ENCODE measurements around the gene NOTCH4.
"Not testable (repeated sequence)": the region's sequence is repeated elsewhere in the genome, so short reads cannot be mapped to it uniquely, and the experiment has no call there.

The NOTCH4 gene

DNA sequence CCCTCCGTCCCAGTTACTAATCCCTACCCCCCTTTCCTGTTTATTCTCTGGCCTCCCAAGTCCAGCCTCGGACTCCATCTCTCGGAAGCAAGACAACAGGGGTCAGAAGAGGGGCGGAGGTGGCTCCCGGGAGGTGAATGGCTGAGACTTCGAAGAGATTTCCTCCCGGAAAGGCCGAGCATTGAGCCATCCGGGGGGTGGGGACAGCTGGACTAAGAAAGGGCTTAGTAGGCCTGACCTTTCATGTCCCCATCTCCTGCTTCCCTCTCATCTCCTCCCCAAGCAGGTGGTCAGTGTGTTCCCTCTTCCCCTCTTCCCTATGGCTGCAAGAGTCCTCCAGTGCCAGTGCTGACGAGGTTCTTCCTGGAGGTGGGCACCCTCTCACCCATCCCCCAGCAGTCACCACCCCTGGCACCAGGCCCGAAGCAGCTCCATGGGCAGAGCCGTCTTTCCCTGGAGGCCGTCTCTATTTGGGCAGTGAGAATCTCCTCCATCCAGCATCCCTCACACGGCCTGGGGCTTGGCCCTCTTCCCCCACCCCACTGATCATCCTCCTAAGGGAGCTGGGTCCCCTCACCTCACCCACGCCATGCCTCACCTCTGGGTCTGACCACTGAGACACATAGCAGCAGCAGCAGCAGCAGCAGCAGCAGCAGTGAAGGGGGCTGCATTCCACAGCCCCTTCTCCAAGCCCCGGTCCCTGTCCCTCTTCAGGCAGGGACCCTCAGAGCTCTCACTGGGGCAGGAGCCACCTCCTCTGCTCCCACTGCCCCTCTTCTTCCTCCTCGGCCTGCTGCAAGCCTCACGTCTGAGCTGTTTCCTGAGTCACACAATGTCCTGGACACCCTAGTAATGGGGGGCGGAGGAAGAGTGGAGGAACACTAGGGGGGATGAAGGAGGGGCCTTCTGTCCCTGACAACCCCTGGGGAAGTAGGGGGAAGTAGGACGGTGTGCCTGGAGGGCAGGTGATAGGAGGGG, at the start of gene NOTCH4:
Gene NOTCH4, minus strand, starts transcription at position 810 of the 978 bp plus-strand sequence. Its CDS starts 139 bp downstream, at position 671.
- no peak for DNase-seq (ENCODE audit: extremely low read depth in 1 of 2, low read depth in 1 of 2)

- DNase-seq (ENCODE audit: extremely low read depth in 1 of 2, low read depth in 1 of 2), result no peak
Measured at GRCh38 chr6:32271429-32271828, 47.6 kb upstream of the NOTCH4 start.

DNA sequence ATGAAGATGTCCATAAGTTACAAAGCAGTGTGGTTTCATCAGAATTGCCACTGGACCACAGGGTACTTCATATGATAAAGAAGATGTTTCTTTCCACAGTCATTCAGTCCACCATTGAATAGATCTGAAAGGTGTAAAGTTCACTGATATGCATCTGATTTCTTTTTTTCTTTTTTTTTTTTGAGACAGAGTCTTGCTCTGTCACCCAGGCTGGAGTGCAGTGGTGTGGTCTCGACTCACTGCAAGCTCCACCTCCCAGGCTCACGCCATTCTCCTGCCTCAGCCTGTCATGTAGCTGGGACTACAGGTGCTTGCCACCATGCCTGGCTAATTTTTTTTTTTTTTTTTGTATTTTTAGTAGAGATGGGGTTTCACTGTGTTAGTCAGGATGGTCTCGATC, 44.6 kb upstream of the NOTCH4 start:
- DNase-seq (ENCODE audit: extremely low read depth in 1 of 2, low read depth in 1 of 2), result not testable (repeated sequence)

- no peak for DNase-seq (ENCODE audit: extremely low read depth in 1 of 2, low read depth in 1 of 2)
Measured at GRCh38 chr6:32267035-32267434, 43.2 kb upstream of the NOTCH4 start.

DNA sequence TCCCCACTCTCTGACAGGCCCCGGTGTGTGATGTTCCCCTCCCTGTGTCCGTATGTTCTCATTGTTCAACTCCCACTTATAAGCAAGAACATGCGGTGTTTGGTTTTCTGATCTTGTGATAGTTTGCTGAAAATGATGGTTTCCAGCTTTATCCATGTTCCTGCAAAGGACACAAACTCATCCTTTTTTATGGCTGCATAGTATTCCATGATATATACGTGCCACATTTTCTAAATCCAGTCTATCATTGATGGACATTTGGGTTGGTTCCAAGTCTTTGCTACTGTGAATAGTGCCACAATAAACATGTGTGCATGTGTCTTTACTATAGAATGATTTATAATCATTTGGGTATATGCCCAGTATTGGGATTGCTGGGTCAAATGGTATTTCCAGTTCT, 33.4 kb upstream of the NOTCH4 start:
- not testable (repeated sequence) for DNase-seq (ENCODE audit: extremely low read depth in 1 of 2, low read depth in 1 of 2)

GRCh38 chr6:32255199-32256153, 31.6 kb upstream of the NOTCH4 start:
- DNase-seq (ENCODE audit: extremely low read depth in 1 of 2, low read depth in 1 of 2), result peak; percentile 45 to 51

GRCh38 chr6:32254761-32255198, 30.9 kb upstream of the NOTCH4 start:
- no peak for DNase-seq (ENCODE audit: extremely low read depth in 1 of 2, low read depth in 1 of 2)

GRCh38 chr6:32252331-32253009, 28.6 kb upstream of the NOTCH4 start:
- no peak for DNase-seq (ENCODE audit: extremely low read depth in 1 of 2, low read depth in 1 of 2)

DNA sequence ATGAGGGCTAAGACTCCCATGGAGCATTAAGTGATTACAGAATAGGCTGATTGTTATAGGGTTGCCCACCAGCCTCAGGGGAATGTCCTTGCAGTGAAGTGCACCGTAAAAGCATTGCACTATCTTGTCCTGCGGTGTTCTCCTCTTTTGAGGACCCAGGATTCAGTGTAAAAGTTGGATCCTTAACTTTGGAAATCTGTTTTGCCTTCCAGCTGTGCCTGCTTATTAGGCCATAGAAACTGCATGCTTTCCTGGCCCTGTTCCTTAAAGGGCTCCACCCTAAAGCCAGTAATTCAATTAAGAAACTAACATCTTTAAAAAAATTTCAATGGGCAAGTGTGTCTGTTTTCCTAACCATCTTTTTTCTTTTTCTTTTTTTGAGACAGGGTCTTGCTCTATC, 25.4 kb upstream of the NOTCH4 start:
- DNase-seq (ENCODE audit: extremely low read depth in 1 of 2, low read depth in 1 of 2), result no peak

GRCh38 chr6:32247401-32247800, 23.5 kb upstream of the NOTCH4 start:
- no peak for DNase-seq (ENCODE audit: extremely low read depth in 1 of 2, low read depth in 1 of 2)

DNA sequence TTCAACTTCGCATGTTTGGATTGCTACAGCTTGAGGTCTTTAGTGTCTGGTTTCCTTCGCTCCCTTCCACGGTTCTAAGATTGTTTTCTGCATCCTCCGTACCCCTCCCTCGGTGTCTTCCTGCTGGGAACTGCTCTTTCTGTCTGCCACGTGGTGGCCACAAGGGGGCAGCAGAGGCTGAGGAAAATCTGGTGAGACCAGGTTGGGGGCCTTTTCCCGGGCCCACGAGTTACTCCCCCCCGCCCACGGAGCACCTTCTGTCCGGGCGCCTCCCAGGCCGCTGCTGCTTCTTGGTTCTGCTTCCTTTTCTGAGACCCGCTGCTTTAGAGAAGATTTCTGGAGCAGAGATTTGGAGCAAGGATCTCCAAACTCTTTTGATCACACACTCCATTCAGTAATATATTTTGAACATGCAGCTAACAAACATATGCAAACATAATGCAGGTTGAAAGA, 21.1 kb upstream of the NOTCH4 start:
- DNase-seq (ENCODE audit: extremely low read depth in 1 of 2, low read depth in 1 of 2), result peak; percentile 31 to 41

- no peak for DNase-seq (ENCODE audit: extremely low read depth in 1 of 2, low read depth in 1 of 2)
Measured at GRCh38 chr6:32244270-32244669, 20.4 kb upstream of the NOTCH4 start.

DNA sequence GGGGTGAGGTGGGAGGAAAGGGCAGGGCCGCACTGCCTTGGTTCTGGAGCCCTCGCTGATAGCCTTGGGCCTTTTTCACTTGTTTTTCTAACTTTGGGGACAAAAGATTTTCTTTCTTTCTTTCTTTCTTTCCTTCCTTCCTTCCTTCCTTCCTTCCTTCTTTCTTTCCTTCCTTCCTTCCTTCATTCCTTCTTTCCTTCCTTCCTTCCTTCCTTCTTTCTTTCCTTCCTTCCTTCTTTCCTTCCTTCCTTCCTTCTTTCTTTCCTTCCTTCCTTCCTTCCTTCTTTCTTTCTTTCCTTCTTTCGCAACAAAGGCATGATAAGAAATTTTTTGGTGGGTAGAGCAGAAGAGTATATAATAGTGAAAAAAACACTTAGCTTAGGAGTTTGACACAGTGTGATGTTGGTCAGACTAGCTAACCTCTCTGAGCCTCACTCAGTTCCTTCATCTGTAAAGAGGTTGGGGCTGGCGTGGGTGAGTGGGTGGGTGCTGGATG, 18.5 kb upstream of the NOTCH4 start:
- not testable (repeated sequence) for DNase-seq (ENCODE audit: extremely low read depth in 1 of 2, low read depth in 1 of 2)

- no peak for DNase-seq (ENCODE audit: extremely low read depth in 1 of 2, low read depth in 1 of 2)
Measured at GRCh38 chr6:32240686-32241085, 16.8 kb upstream of the NOTCH4 start.

DNA sequence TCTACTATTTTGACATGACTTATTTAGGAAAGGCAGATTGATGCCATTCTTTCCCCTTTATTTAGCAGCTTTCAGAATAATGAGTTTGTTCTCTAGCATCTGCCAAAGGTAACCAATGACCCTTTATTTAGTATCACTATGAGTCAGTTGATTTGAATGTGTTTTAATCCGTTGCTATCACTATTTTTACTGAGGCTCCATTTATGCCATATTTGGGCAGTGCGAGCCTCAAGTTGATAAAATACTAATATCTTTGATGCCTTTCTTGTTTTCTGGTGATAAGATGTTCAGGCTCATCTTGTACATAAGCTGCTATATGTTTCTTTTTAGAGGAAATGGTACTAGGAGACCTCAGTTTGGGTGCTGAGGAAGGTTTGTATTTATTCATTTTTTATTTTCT, 15.6 kb upstream of the NOTCH4 start:
- DNase-seq (ENCODE audit: extremely low read depth in 1 of 2, low read depth in 1 of 2), result no peak

GRCh38 chr6:32234934-32235333, 11.1 kb upstream of the NOTCH4 start:
- no peak for DNase-seq (ENCODE audit: extremely low read depth in 1 of 2, low read depth in 1 of 2)

- DNase-seq (ENCODE audit: extremely low read depth in 1 of 2, low read depth in 1 of 2), result no peak
Measured at GRCh38 chr6:32226434-32226833, 2.6 kb upstream of the NOTCH4 start.

DNA sequence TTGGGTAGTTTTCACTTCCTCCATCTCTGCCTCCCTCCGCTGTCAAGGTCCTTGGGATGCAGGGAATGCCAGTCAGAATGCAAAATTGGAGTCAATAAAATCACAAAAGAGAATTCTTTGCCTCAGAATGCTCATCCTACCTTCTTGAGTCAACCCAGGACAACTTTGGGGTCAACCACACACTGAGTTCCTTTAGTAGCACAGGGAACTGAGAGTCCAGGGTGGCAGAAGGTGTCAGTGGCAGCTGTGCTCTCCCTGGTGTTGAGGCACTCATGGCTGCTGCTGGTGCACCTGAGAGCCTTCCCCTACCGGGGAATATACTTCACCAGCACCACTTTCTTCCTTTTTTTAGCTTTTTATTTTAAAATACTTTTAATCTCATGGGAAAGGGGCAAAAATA, 829 bp upstream of the NOTCH4 start:
- no peak for DNase-seq (ENCODE audit: extremely low read depth in 1 of 2, low read depth in 1 of 2)

DNA sequence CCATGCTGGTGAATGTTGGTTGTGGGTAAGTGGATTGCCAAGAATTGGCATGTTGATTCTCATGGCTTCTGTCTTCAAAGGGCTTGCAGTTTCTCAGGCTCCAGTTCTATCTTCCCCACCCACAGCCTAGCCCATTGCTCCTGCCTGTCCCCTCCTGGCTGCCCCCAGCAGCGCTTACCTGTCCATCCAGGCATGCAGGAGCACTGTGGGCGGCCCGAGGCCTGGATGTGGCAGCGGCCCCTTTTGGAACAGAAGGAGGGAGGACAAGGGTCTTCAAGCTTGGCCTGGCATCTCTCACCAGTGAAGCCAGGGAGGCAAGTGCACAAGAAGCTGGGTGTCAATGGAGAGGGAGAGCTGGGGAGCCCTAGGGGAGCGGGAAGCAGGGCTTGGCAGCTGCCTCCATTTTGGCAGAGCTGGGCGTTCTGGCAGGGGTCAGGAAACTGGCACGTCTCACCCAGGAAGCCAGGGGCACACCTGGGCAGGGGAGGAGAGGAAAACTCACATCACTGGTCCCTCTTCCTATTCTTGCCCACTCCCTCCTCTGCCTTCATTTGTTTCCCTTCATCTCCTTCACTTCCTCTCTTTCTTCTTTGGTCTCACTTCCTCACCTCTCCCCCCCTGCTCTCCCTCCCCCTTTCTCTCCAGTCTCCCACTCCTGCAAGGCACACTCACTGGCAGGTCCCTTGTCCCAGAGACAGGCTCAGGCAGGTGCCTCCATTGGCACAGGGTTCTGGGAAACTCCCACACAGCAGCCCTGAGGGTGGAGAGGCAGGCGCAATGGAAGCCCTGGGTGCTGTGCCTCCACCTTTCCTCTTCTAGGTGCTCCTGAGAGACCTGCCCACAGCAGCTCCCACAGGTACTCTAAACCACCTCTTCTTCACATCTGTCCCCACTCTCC, 1.3 kb downstream of the NOTCH4 start:
- no peak for DNase-seq (ENCODE audit: extremely low read depth in 1 of 2, low read depth in 1 of 2)

Data from stimulated activated CD8-positive, alpha-beta memory T cell treated with anti-CD3 and anti-CD28 coated beads, Interleukin-7, amount 100 ng/mL, for 48 hours (primary cell).